NT2/D1 (cell line): Measurements from ENCODE around the gene HYAL4.

Experiments
- DNase-seq: peaks from one replicate; pipeline ENCODE4 v3.0.0-alpha.2; 2011; ENCODE audit warnings: low read depth, low spot score
- H3K27me3 ChIP-seq: 2 replicates; pipeline ENCODE4 v1.6.0; 2011; ENCODE audit warnings: mild to moderate bottlenecking; ENCODE audit not compliant: insufficient read length, insufficient read depth
- H3K36me3 ChIP-seq: 2 replicates; pipeline ENCODE4 v1.6.1; 2011; ENCODE audit warnings: mild to moderate bottlenecking, low read length, mixed read lengths; ENCODE audit not compliant: insufficient read depth, insufficient read length
- H3K4me1 ChIP-seq: 2 replicates; pipeline ENCODE4 v1.5.1; 2011; ENCODE audit not compliant: insufficient read depth, insufficient read length
- H3K4me3 ChIP-seq: 2 replicates; pipeline ENCODE4 v1.5.1; 2011; ENCODE audit warnings: low read depth; ENCODE audit not compliant: insufficient read length
- H3K9ac ChIP-seq: 2 replicates; pipeline ENCODE4 v1.6.0; 2011; ENCODE audit warnings: low read depth; ENCODE audit not compliant: insufficient read length
- H3K9me3 ChIP-seq: 2 replicates; pipeline ENCODE4 v1.5.1; 2011; ENCODE audit warnings: mild to moderate bottlenecking, low read length; ENCODE audit not compliant: insufficient read depth
- SUZ12 ChIP-seq: IDR thresholded peaks from 2 replicates; pipeline ENCODE4 v1.6.1; 2011; ENCODE audit not compliant: insufficient read length, insufficient read depth; ENCODE audit errors: extremely low read depth
- YY1 ChIP-seq: IDR thresholded peaks from 2 replicates; pipeline ENCODE4 v1.6.1; 2011; ENCODE audit not compliant: insufficient read length, insufficient read depth
- ZNF274 ChIP-seq: IDR thresholded peaks from 2 replicates; pipeline ENCODE4 v1.6.1; 2011; ENCODE audit warnings: mild to moderate bottlenecking, low read depth, low read length

Gene HYAL4

DNA sequence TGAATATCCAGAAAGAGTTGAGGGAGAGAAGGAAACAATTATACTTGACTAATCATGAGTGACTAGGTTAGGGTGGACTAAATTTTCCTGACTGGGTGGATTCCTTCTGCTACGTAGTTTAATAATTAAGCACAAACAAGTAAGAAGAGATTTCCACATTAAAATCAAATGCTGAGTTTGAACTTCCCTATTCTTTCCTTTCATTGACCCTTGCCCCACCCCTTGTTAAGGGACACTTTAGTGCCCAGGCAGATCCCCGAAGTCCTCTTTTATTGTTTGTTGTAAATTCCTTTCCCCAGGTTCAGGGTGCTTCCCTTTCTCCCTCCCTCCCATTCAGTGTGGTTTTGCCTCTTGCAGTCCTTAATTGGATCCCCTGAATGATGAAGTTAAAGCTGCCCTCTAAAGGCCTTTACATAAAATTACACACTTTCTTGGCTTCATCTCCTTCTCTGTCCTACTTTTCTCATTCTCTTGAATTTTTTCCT lies 71.3 kb downstream of the HYAL4 start:
- Histone ChIP-seq H3K27me3 (no peaks in the 10 kb centered on the region), H3K4me1 (no peaks in the 10 kb centered on the region), H3K36me3 (no peaks in the 10 kb centered on the region), H3K9me3 (no peaks in the 10 kb centered on the region), H3K9ac (no peak overlapping the region), H3K4me3 (no peak overlapping the region)
- no peak for TF ChIP-seq SUZ12
- no peak for TF ChIP-seq YY1
- no peak for TF ChIP-seq ZNF274
- DNase-seq, result peak; percentile 30

- Histone ChIP-seq H3K9ac (no peak overlapping the region), H3K4me3 (no peak overlapping the region), H3K9me3 (no peaks in the 10 kb centered on the region), H3K27me3 (no peaks in the 10 kb centered on the region), H3K36me3 (no peaks in the 10 kb centered on the region), H3K4me1 (no peaks in the 10 kb centered on the region)
- DNase-seq, result no peak
- TF ChIP-seq SUZ12 (no peak), ZNF274 (no peak), YY1 (no peak)
Observed at GRCh38 chr7:123917878-123918277, 72.9 kb downstream of the HYAL4 start.

DNA sequence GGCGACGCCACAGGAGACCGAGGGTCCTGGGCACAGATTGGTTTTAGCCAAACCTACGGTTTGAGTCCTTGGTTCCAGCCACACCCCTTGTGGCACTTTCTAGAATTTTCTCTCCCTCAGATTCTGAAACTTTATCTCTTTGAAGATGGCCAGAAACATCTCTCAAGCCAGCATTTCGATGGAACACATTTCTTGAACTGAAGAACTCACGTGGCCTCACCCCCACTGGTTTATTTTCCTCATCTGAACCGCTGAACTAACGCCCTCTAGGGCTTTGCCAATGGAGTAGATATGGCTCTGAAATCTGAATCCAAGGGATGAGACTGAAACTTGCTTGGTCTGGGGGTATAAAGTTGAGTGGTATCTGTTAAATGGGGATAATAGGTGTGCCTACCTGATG lies 73.3 kb downstream of the HYAL4 start:
- Histone ChIP-seq H3K36me3 (no peaks in the 10 kb centered on the region), H3K27me3 (no peaks in the 10 kb centered on the region), H3K4me1 (no peaks in the 10 kb centered on the region), H3K4me3 (no peak overlapping the region), H3K9me3 (no peaks in the 10 kb centered on the region), H3K9ac (no peak overlapping the region)
- TF ChIP-seq SUZ12 (no peak), ZNF274 (no peak), YY1 (no peak)
- no peak for DNase-seq

- Histone ChIP-seq H3K36me3 (no peaks in the 10 kb centered on the region), H3K4me3 (no peak overlapping the region), H3K9ac (no peak overlapping the region), H3K4me1 (no peaks in the 10 kb centered on the region), H3K27me3 (no peaks in the 10 kb centered on the region), H3K9me3 (no peaks in the 10 kb centered on the region)
- TF ChIP-seq YY1 (no peak), SUZ12 (no peak), ZNF274 (no peak)
- DNase-seq, result no peak
Observed at GRCh38 chr7:123923599-123923998, 78.6 kb downstream of the HYAL4 start.

DNA sequence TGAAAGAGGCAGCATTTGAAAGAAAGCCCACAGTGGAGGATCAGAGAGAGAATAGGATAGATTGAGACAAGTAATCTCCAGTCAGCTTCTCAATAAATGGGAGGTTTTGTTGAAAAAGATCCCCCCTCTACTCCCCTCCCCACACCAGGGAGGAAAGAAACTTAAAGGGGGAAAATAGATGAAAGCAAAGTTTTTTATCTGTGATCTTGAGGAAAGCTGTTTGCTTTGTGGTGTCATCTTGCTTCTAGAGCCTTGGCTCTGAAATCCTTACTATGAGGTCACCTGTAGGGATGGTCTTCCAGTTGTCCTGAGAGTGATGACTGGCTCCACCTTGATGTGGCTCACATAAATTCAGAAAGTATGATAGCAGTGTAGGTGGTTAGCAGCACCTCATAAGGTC lies 80.0 kb downstream of the HYAL4 start, which contains the start of gene SPAM1:
SPAM1 (plus strand) TSS at position 301 of the 400 bp plus-strand sequence. CDS start 28,330 bp downstream, outside the sequence.
- Histone ChIP-seq H3K27me3 (no peaks in the 10 kb centered on the region), H3K9ac (no peak within 1 kb of the TSS), H3K9me3 (no peaks in the 10 kb centered on the region), H3K36me3 (no peaks in the 10 kb centered on the region), H3K4me1 (no peaks in the 10 kb centered on the region), H3K4me3 (no peak within 1 kb of the TSS)
- TF ChIP-seq ZNF274, result no peak
- no peak for TF ChIP-seq YY1
- no peak for TF ChIP-seq SUZ12
- DNase-seq, result no peak
